ENCODE results near the gene CDC25C.

Gene CDC25C

GRCh38 chr5:138245717-138246116, 85.9 kb downstream of the CDC25C start:
- no peaks in the 10 kb centered on the region for H3K36me3 ChIP-seq (ENCODE audit: control insufficient read depth, insufficient read depth, low read length, severe bottlenecking)
- no peak overlapping the region for H3K4me3 ChIP-seq (ENCODE audit: low read length)
- no peak overlapping the region for H3K9ac ChIP-seq (ENCODE audit: low read length)
- H3K27me3 ChIP-seq (replicated peaks; ENCODE audit: control insufficient read depth, insufficient read depth, low read length), result peaks cover 48% of the 10 kb centered on the region
- no peaks in the 10 kb centered on the region for H3K9me3 ChIP-seq (ENCODE audit: control insufficient read depth, low read length)
- no peak for DNase-seq (ENCODE audit: low read depth)
- H3K4me1 ChIP-seq (ENCODE audit: control insufficient read depth, insufficient read depth, low read length), result no peaks in the 10 kb centered on the region

DNA sequence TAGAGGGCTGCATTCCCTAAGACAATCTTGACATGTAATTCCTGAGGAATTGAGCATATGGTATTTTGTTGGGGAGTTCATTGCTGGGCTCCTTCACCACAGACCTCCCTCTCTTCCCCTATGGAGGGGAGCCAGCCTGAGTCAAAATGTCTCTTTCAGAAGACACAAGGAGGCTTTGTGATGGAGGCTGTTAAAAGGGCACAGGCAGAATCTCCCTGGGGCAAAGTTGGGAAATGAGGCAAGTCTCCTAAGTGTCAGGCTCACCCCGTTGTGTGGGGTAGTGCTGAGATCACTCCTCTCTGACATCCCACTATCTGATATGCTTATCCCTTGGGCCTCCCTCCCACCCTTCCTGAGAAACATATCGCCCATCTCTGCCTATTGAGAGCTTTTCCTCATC, 87.8 kb downstream of the CDC25C start:
- H3K9me3 ChIP-seq (ENCODE audit: control insufficient read depth, low read length), result peaks cover 7% of the 10 kb centered on the region
- H3K36me3 ChIP-seq (ENCODE audit: control insufficient read depth, insufficient read depth, low read length, severe bottlenecking), result no peaks in the 10 kb centered on the region
- no peak overlapping the region for H3K4me3 ChIP-seq (ENCODE audit: low read length)
- H3K9ac ChIP-seq (ENCODE audit: low read length), result no peak overlapping the region
- DNase-seq (ENCODE audit: low read depth), result no peak
- no peaks in the 10 kb centered on the region for H3K4me1 ChIP-seq (ENCODE audit: control insufficient read depth, insufficient read depth, low read length)
- H3K27me3 ChIP-seq (replicated peaks; ENCODE audit: control insufficient read depth, insufficient read depth, low read length), result peaks cover 58% of the 10 kb centered on the region

- H3K4me1 ChIP-seq (ENCODE audit: control insufficient read depth, insufficient read depth, low read length), result no peaks in the 10 kb centered on the region
- H3K4me3 ChIP-seq (ENCODE audit: low read length), result peak overlapping the region; percentile 76
- peaks cover 65% of the 10 kb centered on the region for H3K27me3 ChIP-seq (replicated peaks; ENCODE audit: control insufficient read depth, insufficient read depth, low read length)
- H3K9me3 ChIP-seq (ENCODE audit: control insufficient read depth, low read length), result peaks cover 7% of the 10 kb centered on the region
- peak overlapping the region; percentile 57 for H3K9ac ChIP-seq (ENCODE audit: low read length)
- DNase-seq (ENCODE audit: low read depth), result peak; percentile 40
- no peaks in the 10 kb centered on the region for H3K36me3 ChIP-seq (ENCODE audit: control insufficient read depth, insufficient read depth, low read length, severe bottlenecking)
Observed at GRCh38 chr5:138241688-138242571, 89.7 kb downstream of the CDC25C start.

- Histone ChIP-seq H3K4me3 (ENCODE audit: low read length) (no peak overlapping the region), H3K4me1 (ENCODE audit: control insufficient read depth, insufficient read depth, low read length) (no peaks in the 10 kb centered on the region), H3K27me3 (replicated peaks; ENCODE audit: control insufficient read depth, insufficient read depth, low read length) (peaks cover 68% of the 10 kb centered on the region), H3K9me3 (ENCODE audit: control insufficient read depth, low read length) (peaks cover 7% of the 10 kb centered on the region), H3K36me3 (ENCODE audit: control insufficient read depth, insufficient read depth, low read length, severe bottlenecking) (no peaks in the 10 kb centered on the region), H3K9ac (ENCODE audit: low read length) (no peak overlapping the region)
- DNase-seq (ENCODE audit: low read depth), result no peak
Observed at GRCh38 chr5:138240650-138241385, 90.8 kb downstream of the CDC25C start.

DNA sequence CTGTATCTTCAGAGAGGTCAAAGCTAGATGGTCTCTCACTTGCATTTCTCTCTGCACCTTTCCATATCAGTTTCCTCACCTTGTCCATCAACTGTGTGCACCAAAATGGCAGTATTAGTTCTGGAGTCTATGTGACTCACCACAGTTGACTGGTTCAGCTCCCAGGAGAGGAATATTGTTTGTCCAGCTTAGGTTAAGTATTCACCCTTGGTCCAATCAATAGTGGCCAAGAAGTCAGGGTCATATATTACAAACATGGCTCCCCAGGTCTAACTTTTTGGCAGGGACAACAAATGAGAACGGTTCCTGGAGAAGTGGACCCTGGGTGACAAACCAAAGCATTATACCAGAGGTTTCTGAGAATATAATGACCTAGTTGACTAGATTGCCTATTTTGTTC, 93.6 kb downstream of the CDC25C start:
- H3K27me3 ChIP-seq (replicated peaks; ENCODE audit: control insufficient read depth, insufficient read depth, low read length), result peaks cover 62% of the 10 kb centered on the region
- no peak for DNase-seq (ENCODE audit: low read depth)
- peaks cover 7% of the 10 kb centered on the region for H3K9me3 ChIP-seq (ENCODE audit: control insufficient read depth, low read length)
- H3K4me3 ChIP-seq (ENCODE audit: low read length), result no peak overlapping the region
- H3K9ac ChIP-seq (ENCODE audit: low read length), result no peak overlapping the region
- no peaks in the 10 kb centered on the region for H3K36me3 ChIP-seq (ENCODE audit: control insufficient read depth, insufficient read depth, low read length, severe bottlenecking)
- no peaks in the 10 kb centered on the region for H3K4me1 ChIP-seq (ENCODE audit: control insufficient read depth, insufficient read depth, low read length)
